KG1 (cell line): ENCODE results near the gene TTL.
"Not testable (repeated sequence)": the region's sequence is repeated elsewhere in the genome, so short reads cannot be mapped to it uniquely, and the experiment has no call there.

Experiments used
- DNase-seq: peaks from one replicate; lab custom pipeline; 2025; lab: John Stamatoyannopoulos, UW

TTL gene

DNA sequence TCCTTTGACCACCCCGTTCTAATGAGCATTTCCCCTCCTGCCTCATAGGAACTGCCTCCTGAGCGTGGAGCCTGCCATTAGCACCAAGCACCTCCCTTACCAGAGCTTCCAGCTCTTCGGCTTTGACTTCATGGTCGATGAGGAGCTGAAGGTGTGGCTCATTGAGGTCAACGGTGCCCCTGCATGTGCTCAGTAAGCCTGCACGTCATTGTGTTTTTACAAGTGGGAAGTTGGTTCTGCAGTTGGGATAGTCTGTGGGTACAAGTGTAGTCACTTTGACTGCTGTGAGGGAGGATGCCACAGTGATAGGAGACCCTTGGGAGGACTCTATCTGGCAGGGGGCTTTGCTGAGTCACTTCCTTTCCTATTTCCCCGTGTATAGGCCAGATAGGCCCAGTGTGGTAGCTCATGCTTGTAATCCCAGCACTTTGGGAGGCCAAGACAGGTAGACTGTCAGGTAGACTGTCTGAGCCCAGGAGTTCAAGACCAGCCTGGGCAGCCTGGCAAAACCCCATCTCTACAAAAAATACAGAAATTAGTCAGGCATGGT lies 38.4 kb downstream of the TTL start:
- no peak for DNase-seq

DNA sequence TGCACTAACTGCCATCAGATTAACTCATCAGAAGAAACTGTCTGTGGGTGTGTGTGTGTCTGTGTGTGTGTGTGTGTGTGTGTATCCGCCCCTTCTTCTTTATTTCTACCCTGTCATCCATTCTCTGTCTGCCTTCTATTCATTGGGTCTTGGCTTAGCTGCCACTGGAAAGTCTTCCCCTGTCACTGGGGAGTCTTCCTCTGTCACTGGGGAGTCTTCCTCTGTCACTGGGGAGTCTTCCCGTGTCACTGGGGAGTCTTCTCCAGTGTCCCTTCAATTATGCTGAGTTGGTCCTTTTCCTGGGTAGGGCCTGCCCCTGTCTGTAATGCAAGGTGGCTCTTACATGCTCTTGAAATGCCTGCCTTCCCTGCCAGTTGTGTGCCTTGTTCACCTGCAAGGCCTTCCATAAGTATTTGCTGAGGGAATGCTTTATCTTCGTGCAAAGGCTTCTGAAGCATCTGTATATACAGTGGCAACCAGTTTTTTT lies 41.4 kb downstream of the TTL start:
- DNase-seq = no peak

DNA sequence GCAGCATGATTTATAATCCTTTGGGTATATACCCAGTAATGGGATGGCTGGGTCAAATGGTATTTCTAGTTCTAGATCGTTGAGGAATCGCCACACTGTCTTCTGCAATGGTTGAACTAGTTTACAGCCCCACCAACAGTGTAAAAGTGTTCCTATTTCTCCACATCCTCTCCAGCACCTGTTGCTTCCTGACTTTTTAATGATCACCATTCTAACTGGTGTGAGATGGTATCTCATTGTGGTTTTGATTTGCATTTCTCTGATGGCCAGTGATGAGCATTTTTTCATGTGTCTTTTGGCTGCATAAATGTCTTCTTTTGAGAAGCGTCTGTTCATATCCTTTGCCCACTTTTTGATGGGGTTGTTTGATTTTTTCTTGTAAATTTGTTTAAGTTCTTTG lies 42.3 kb downstream of the TTL start:
- not testable (repeated sequence) for DNase-seq

DNA sequence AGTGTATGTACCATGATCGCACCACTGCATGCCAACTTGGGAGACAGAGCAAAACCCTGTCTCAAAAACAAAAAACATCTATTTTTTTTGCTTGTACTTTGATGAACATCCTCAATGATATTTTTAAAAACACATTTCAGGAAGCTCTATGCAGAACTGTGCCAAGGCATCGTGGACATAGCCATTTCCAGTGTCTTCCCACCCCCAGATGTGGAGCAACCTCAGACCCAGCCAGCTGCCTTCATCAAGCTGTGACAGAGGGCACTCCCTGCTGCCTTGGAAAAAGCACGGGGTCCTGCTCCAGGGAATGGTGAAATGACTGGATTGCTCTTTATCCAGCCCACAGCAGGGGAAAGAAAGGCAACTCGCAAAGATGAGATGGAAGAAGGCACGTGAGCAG lies 46.6 kb downstream of the TTL start:
- no peak for DNase-seq

DNA sequence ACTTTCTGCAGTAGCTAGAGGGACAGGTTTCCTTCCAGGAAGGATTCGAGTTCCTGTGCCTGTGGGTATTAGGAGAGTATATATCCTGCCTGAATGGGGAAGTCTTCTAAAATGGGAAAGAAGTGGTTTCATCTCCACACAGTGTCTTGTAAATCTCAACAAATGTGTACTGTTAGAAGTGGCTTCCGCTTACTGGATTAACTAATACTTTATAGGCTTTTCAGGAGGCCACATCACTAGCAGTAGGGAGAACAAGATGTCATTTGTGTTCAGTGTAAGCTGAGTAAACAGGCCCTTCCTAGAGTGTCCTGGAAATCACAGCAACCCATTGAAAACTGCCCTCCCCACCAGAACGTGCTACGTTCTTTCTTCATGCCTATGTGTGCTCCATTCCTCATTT lies 47.8 kb downstream of the TTL start:
- DNase-seq = no peak

DNA sequence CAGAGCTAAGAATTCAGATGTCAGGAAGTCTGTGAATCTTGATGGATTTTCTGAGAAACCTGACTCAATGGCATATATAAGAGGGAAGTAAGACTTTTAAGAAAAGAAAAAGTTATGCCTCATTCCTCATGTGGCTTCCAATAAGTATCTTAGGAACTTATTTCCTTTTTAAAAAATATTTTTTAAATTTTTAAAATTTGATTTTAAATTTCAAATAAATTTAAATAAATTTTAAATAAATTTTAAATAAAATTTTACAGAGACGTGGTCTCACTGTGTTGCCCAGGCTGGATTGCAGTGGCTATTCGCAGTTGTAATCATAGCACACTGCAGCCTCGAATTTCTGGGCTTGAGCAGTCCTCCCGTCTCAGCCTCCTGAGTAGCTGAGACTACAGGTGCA lies 48.8 kb downstream of the TTL start:
- no peak for DNase-seq

DNA sequence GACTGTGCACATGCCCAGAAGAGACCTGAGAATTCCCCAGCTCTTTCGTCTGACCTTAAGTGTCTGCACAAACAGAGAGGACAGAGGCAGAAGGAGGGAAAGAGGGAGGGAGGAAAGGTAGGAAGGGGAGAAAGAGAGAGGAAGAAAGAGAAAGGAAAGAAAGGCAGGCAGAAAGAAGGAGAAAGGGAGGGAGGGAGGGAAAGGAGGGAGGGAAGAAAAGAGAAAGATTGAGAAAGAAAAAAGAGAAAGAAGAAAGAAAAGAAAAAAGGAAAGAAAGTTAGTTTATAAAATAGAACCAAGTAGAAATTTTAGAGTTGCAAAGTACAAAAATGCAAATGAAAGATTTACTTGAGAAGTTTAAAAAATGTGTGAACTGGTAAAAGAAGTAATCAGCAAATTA lies 52.9 kb downstream of the TTL start:
- no peak for DNase-seq

DNA sequence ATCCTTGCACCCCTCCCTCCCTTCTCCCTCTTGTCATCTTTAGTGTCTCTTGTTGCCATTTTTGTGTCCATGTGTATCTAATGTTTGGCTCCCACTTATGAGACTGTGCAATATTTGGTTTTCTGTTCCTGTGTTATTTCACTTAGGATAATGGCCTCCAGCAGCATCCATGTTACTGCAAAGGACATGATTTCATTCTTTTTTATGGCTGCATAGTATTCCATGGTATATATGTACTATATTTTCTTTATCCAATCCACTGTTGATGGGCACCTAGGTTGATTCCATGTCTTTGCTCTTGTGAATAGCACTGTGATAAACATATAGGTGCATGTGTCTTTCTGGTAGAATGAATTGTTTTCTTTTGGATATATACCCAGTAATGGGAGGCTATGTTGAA lies 54.7 kb downstream of the TTL start:
- DNase-seq = not testable (repeated sequence)

DNA sequence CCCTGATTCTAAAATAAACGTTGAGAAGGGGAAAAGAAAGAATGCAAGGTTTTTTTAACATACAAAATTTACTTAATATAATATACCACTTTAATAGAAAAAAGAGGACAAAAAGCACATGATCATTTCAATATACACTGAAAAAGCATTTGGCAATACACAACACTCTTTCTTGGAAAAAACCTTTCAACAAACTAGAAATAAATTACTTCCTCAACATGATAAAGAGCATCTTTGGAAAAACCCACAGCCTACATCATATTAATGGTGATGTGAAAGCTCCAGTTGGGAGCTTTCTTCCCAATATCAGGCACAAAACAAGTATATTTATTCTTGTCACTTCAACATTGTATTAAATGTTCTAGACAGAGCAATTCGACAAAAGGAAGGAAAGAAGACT lies 57.4 kb downstream of the TTL start:
- no peak for DNase-seq

DNA sequence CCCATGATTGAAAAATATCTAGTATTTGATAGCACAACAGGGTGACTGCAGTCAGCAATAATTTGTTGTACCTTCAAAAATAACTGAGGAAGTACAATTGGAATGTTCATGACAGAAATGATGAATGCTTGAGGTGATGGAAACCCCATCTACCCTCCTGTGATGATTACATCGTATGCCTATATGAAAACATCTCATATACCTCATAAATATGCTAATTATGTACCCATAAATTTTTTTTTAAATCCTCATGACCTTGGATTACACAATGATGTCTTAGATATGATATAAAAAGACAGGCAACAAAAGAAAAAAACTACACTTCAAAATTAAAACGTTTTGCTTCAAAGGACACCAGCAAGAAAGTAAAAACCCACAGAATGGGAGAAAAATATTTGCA lies 59.0 kb downstream of the TTL start:
- no peak for DNase-seq

DNA sequence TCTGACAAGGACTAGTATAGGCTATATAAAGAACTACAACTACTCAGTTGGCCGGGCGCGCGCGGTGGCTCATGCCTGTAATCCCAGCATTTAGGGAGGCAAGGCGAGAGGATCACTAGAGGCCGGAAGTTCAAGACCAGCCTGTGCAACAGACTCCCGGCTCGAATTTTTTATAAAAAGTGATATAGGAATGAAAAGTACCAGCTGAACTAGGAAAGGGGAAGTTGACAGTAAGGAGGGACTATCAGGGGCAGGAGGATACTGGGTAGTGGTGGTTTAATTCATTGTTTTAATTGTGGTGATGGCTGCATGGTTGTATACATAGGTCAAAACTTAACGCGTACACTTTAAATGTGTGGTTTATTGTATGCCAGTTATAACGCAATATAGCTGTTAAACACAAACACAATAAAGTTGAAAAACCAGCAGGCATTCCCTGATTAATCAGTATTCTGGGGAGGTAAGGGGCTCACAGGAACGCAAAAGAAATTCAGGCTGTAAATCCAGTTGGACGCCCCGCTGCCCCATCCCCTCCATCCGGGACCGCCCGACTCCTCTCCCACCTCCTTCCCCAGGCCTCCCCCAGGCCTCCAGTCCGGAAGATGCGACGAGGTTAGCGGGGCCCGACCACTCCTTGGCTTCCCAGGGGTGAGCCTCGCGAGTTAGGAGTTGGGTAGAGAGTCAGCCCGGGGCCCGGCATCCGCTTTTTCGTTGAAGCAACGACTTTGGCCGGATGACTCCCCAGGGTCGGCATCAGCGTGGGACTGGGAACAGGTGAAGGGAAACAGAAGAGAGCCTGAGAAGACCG lies 59.6 kb downstream of the TTL start:
- DNase-seq = peak; percentile 70

DNA sequence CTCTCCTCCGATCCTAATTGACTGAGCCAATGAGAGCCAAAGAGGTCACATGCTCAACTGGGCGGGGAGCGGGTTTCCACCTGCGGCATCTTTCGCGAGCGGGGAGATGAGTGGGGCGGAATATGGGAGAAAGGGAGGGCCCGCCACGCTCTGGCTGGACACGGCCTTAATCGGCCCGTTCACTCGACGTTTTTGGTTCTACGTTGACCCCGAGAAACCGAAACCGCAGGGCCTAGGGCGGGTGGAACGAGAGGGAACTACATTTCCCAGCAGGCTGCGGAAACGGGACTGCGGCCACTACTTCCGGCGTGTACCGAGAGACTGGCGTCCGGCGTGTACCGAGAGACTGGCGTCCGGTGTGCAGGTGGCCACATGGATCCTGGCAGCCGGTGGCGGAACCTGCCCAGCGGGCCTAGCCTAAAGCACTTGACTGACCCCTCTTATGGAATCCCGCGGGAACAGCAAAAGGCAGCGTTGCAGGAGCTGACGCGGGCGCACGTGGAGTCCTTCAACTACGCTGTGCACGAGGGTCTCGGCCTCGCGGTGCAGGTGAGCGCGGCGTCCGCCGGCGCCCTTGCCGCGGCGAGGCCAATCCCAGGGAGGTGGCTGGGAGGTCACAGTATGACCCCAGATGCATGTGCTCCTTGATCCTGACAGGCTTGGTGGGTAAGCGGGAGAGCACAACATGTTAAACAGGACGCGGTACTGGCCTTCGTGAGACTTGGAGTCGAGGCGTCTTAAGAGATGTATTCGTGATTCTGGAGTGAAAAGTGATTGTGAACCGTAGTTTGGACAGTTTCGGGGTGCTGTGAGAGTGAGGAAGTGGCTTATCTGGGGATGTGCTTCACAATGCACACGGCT lies 60.4 kb downstream of the TTL start, which contains the start of gene POLR1B:
Gene POLR1B, plus strand, starts transcription at position 343 of the 861 bp plus-strand sequence. Its CDS starts 30 bp downstream, at position 373.
- peak; percentile 70 for DNase-seq

DNA sequence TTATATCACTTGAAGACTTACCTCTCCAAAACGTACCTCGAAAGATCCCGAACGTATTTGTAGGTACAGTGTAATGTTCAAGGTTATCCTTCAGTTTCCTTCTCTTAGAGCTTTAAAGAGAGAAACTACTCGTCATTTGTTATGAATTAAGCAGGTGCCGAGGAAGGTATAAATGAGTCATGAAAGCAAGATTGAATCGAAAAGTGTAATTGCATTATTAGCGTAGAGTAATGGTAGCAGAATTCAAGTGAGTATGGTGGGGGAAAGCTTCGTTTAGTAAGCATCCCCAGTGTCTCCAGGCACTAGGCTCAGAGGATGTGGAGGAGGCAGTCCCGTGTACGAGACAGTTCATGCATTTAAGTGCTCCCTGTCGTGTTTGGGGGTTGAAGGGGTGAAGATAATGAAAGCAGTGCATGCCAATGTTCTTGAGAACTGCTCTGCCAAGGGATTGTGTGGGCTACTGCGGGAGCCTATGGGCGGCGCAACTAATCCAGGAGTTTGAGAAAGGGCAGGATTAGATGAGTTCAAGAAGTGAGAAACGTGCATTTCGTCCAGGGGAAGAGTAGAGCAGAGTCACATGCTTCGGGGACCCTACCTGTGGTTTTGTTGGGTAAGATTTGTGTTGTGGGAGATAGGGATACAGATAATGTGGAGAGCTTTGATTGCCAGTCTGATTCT lies 61.2 kb downstream of the TTL start:
- DNase-seq = peak; percentile 7

DNA sequence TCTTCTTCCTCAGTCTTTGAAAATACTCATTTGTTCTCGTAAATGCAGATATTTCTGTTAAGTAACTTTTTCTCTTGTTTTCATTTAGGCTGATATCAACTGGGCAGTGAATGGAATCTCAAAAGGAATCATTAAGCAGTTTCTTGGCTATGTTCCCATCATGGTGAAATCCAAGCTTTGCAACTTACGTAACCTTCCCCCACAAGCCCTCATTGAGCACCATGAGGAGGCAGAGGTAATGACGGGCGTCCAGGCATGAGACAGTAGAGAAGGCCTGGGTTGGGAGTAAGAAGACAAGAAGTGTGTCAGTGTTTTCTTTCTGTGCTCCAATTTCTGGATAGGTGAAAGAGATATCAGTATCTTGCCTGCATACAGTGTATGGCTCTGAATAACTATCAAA lies 65.4 kb downstream of the TTL start:
- DNase-seq = no peak

DNA sequence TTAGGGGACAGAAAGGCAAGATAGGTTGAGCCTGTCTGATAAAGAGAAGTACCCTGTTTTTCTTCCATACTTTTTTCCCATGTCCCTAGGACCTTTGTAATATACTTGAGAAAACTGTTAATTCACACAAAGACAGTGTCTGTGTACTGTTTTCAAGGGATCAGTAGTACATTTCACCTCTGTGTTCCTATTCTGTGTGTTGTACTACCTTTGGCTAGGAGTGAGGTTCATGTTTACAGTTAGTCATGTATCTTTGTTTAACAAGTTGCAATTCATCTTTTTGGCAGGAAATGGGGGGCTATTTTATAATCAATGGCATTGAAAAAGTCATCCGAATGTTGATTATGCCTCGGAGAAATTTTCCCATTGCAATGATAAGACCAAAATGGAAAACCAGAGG lies 67.0 kb downstream of the TTL start:
- DNase-seq = no peak

DNA sequence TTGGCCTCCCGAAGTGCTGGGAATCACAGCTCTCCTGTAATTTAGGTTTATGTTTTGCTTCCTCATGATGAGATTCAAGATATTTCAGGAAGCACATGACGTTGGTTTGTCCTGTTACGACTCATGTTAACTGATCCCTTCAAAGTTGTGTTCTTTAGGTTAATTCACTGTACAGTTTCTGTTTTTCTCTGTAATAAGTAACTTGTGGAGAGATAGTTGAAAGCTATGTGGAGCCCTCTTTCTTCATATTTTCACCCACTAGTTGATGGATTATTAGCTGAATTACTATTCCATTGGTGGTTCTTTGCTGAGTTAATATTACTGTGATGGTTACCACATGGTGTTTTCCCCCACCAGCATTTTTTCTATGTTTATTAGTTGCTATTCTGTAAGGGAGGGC lies 84.1 kb downstream of the TTL start:
- DNase-seq = no peak

DNA sequence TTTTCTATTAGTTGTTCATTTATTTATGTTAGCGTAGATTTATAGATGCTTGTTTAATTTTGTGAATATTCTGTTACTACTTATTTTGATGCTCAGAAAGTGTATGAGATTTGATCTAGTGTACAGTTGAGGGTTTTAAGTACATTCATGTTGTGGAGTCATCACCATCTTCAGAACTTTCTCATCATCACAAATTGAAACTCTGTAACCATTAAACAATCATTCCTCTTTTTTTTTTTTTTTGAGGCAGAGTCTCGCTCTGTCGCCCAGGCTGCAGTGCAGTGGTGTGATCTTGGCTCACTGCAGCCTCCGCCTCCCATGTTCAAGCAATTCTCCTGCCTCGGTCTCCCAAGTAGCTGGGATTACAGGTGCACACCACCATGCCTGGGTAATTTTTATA lies 84.6 kb downstream of the TTL start:
- not testable (repeated sequence) for DNase-seq

DNA sequence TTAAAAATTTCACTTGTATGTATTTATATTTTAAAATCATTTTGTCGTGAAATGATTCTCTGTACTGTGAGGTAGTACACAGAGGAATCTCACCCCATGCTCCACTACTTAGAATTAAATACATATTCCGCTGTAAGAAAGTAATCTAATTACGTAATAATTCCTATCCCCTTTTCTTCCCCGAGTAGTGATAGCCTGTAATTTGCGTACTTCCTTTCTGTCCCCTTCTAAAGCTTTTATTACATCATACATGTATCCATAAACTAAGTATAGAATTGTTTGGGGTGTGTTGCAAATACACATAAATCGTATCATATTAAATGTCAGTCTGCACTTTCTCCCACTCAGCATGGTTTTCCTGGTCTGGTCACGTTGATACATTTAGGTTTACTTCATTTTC lies 90.0 kb downstream of the TTL start:
- DNase-seq = no peak

DNA sequence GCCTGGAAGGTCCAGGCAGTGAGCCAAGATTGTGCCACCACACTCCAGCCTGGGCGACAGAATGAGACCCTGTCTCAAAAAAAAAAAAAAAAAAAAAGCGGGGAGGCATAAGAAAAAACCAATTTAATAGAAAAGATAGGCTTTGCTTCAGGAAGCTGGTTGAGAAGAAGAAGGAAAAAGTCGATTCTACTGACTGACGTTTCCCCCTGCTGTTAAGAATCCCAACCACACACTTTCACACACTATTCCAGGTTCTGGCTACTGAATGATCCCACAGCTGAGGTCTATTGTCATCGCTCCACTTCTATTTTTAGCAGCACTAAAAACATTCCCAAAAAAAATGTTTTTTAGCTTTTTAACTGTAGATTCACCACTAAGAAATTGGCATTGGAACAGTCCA lies 95.8 kb downstream of the TTL start:
- no peak for DNase-seq

DNA sequence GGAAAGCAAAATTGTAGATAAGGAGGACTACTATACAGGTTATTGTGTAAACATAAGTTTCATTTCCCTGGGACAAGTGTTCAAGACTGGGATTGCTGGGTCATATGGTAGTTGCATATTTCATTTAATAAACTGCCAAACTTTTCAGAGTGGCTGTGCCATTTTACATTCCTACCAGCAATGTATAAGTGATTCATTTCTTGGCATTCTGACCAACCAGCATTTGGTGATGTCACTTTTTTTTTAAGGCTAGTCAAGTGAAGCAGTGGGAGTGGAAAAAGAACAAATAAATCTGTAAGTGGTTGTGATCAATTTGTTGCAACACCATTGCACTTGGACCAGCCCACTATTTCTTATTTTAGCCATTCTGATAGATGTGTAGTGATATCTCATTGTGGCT lies 97.3 kb downstream of the TTL start:
- no peak for DNase-seq

DNA sequence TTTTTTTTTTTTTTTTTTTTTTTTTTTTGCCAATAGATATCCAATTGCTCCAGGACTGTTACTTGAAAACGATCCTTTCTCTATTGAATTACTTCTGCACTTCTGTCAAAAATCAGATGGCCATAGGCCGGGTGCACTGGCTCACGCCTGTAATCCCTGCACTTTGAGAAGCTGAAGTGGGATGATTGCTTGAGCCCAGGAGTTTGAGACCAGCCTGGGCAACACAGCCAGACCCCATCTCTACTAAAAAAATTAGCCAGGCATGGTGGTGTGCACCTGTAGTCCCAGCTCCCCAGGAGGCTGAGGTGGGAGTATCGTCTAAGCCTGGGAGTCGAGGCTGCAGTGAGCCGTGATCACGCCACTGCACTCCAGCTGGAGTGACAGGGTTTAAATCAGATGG lies 98.1 kb downstream of the TTL start:
- DNase-seq = no peak

DNA sequence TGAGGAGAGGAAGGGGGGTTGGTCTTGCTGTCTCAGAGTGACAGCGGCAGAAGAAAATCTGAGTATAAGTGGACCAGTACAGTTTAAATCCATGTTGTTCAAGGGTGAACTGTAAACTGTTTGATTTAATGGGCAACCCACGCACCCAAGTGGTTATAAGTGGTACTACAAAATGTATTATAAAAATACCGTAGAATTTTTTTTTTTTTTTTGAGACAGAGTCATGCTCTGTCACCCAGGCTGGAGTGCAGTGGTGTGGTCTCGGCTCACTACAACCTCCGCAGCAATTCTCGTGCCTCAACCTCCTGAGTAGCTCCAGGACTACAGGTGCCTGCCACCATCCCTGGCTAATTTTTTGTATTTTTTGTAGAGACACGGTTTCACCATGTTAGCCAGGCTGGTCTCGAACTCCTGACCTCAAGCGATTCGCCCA lies 100.4 kb downstream of the TTL start:
- peak; percentile 59 for DNase-seq
